Inflammatory macrophage treated with lipopolysaccharide for 1 hour (primary cell): Measurements from ENCODE around the gene AP2M1.

Source experiments
- DNase-seq, 2 donors: peaks; one replicate each; pipeline ENCODE4 v3.0.0-alpha.2; 2020 to 2022

The AP2M1 gene

DNA sequence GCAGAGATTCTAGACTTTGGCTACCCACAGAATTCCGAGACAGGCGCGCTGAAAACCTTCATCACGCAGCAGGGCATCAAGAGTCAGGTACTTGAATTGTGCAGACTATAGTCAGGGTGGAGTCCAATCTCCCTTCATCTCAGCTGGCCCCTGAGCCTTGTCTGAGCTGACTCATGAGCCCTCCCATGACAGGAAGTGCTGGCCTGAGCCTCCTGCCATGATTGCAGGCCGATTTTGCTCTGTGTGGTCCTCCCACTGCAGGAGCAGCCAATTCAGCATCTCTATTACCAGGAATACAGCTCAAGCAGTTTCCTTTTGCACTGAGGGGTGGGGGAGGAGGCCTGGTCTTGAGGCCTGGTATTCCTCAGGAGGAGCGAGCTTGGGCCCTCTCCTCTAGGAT, 5.5 kb downstream of the AP2M1 start:
- DNase-seq, result peak; percentile 10 to 31

GRCh38 chr3:184181596-184181995, 6.9 kb downstream of the AP2M1 start:
- DNase-seq, result no peak

DNA sequence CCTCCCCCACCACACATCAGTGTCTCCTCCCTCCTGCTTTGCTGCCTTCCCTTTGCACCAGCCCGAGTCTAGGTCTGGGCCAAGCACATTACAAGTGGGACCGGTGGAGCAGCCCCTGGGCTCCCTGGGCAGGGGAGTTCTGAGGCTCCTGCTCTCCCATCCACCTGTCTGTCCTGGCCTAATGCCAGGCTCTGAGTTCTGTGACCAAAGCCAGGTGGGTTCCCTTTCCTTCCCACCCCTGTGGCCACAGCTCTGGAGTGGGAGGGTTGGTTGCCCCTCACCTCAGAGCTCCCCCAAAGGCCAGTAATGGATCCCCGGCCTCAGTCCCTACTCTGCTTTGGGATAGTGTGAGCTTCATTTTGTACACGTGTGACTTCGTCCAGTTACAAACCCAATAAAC, 9.0 kb downstream of the AP2M1 start:
- DNase-seq, result no peak

GRCh38 chr3:184184546-184185230, 10.0 kb downstream of the AP2M1 start:
- no peak for DNase-seq

GRCh38 chr3:184185461-184186183, 11.0 kb downstream of the AP2M1 start:
- peak; percentile 99 to 100 for DNase-seq

GRCh38 chr3:184186184-184186901, 11.7 kb downstream of the AP2M1 start, which contains the start of gene ABCF3:
Gene ABCF3 (plus strand): TSS chr3:184186199. CDS start chr3:184186208, 9 bp downstream.
- peak; percentile 29 to 32 for DNase-seq

GRCh38 chr3:184186902-184187207, 12.2 kb downstream of the AP2M1 start:
- DNase-seq, result no peak

DNA sequence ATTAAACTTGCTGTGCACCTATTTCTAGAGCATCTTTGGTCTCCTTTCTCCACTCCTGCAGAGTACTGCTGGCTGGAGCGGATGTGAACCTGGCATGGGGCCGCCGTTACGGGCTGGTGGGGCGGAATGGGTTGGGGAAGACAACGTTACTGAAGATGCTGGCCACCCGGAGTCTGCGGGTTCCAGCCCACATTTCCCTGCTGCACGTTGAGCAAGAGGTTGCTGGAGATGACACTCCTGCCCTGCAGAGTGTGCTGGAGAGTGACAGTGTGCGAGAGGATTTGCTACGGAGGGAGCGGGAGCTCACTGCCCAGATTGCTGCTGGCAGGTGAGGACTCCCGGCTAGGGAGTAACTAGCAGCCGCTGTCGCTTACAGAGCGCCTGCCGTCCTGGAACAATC, 13.4 kb downstream of the AP2M1 start:
- DNase-seq, result no peak

GRCh38 chr3:184189421-184189820, 14.8 kb downstream of the AP2M1 start:
- DNase-seq, result no peak

GRCh38 chr3:184192889-184193288, 18.2 kb downstream of the AP2M1 start:
- no peak for DNase-seq

DNA sequence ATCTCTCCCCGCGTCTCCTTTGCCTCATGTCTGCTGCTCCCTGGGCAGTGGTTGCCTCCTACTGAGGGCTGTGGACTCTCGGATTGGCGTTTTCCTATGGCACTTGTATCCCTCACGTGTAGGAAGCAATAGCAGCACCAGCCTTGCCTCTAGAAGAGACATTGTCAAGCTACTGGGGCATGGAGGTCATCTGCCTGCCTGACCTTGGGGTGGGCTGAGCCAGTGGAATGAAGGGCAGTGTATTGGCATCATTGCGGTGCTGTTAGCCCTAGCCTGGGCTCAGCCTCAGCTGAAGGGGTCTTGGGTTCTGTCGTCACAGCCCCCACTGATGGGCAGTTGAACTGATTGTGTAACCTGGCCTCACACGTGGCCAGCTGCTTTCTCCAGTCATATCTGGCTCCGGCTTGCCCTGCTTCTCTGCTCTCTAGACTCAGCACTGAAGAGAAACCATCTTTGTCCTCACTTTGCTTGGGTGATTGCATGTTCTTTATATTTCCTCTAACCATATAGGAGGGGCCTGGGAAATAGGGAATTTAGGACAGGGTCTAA, 19.4 kb downstream of the AP2M1 start:
- no peak for DNase-seq

DNA sequence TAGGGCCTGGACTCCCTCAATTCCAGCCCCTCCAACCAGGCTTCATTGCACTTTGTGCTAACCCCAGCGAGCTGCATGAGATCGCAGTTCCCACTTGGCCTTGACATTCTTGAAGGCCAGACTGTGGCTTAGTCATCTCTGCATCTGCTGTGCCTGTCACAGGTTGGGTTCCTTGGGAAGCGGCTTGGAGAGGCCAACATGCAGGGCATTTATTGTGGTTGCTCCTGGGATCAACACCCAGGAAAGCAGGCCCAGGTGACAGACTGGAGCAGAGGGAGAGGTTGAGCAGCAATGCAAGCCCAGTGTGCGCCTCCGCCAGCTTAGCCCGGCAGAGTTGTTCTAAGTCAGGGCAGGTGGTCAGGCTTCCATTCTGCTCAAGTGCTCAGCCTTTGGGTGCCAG, 21.9 kb downstream of the AP2M1 start:
- DNase-seq, result no peak

DNA sequence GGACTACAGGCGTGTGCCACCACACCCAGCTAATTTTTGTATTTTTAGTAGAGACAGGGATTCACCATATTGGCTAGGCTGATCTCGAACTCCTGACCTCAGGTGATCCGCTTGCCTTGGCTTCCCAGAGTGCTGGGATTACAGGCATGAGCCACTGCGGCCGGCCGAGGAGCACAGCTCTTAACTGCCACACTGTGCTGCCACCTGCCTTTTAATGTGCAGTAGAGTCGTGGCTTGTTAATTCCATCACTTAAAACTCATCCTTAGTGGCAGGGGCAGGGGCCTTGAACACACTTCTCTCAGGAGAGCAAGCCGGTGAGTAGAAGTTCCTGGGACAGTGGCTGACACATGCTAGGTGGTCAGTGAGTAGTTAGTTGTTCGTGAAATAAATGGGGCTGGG, 23.9 kb downstream of the AP2M1 start:
- DNase-seq, result no peak

DNA sequence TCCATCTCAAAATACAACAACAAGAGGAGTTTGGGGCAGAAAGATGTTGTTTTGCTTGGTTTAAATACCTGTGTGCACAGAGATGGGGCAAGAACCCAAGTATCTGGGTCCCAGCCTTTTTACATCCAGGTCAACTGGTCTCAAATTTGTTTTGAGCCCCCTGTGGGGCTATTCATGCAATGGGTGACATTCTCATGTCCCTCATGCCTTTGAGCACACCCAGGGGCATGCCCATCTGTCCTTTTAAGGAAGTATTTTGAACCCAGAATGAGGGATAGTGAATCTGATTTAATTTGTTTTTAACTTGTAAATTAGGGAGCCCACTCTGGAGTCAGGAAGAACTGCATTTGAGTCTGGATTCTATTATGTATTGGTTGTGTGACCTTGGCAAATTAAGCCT, 26.2 kb downstream of the AP2M1 start:
- DNase-seq, result no peak

GRCh38 chr3:184203526-184203925, 28.9 kb downstream of the AP2M1 start:
- DNase-seq, result no peak

DNA sequence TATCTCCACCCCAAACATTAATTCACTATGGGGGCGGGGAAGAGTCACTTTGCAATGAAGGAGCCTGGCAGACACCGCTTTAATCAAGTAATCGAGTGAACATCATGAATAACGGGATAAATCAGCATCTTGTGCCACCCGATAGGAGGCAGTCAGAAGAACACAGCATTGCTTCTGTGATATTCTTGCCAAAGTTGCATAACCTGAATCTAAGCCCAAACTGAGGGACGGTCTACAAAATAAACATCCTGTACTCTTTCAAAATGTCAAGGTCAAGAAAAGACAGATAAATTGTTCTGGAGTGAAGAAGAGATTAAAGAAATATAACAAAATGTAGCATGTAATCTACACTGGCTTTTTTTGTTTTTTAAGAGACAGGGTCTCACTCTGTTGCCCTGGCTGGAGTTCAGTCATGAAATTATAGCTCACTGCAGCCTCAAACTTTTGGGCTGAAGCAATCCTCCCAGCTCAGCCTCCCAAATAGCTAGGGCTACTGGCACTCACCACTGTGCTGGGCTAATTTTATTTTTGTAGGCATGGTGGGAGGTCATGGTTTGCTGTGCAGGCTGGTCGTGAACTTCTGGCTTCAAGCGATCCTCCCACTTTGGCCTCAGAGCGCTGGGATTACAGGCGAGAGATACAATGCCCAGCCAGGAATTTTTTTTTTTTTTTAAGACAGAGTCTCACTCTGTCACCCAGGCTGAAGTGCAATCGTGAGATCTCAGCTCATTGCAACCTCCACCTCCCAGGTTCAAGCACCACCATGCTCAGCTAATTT, 34.7 kb downstream of the AP2M1 start:
- DNase-seq, result no peak

- DNase-seq, result no peak
Measured at GRCh38 chr3:184211297-184211696, 36.6 kb downstream of the AP2M1 start.

DNA sequence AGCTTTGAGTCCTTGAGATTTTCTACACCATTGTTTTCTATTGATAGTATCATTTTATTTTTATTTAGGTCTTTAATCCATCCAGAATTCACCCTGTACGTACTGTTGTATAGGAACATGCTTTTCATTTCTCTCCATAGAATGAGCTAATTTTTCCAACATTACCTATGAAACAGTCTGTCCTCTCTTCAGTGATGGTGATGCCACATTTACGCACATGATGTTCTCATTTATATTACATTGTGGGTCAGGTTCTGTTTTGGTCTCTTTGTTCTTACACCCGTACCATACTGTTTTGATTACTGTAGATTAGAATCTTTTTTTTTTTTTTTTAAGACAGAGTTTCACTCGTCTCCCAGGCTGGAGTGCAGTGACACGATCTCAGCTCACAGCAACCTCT, 37.1 kb downstream of the AP2M1 start:
- no peak for DNase-seq

DNA sequence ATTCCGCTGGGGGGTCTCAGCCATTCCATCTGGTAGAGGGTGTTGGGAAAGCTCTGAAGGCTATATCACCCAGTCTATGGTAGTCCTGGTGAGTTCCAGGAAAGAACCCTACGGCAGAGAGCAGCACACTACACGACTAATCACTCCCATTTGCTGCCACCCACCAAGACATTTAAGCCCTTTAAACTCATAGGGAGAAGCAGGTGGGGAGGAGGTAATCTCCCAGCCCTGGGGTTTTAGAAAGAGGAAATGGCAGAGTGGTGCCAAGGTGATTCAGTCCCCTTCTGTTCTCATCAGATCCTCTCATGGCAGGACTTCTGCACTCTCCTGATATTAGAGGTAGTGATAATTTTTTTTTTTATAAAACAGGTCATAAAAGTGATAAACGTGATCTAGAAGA, 44.2 kb downstream of the AP2M1 start:
- no peak for DNase-seq

DNA sequence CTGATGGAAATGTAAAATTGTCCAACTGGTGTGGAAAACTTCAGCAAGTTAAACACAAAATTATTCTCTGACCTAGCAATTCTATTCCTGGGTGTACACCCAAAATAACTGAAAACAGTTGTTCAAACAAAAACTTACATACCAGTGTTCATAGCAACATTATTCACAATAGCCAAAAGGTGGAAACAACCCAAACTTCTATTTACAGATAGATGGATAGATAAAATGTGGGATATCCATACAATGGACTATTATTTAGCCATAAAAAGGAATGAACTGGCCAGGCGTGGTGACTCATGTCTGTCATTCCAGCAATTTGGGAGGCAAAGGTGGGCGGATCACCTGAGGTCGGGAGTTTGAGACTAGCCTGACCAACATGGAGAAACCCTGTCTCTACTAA, 47.9 kb downstream of the AP2M1 start:
- DNase-seq, result no peak

DNA sequence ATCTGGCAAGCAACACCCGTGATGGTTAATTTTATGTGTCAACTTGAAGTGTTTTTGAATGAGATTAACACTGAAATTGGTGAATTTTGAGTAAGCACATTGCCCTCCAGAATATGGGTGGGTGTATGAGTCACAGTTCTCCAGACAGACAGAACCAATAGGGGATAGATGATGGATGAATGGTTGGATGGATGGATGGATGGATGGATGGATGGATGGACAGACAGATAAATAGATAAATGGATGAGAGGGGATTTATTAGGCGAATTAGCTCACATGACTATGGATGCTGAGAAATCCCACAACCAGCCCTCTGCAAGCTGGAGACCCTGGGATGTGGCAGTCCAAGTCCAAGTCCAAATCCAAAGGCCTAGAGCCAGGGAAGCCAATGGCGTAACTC, 49.3 kb downstream of the AP2M1 start:
- DNase-seq, result no peak

GRCh38 chr3:184227481-184227935, 52.9 kb downstream of the AP2M1 start:
- DNase-seq, result peak in 1 of 2 donors; percentile 48
